Eye (tissue), 1 donor: ENCODE data around the gene YWHAG.
A peak's percentile ranks its signal among the peaks of the same experiment; 100 is the strongest.
"Not testable (repeated sequence)": the region's sequence is repeated elsewhere in the genome, so short reads cannot be mapped to it uniquely, and the experiment has no call there.

Source experiments
- DNase-seq: peaks from one replicate; pipeline ENCODE4 v3.0.0-alpha.2; 2015

Gene YWHAG

GRCh38 chr7:76317782-76318487 is 40.9 kb downstream of the YWHAG start:
- DNase-seq: peak; percentile 98

GRCh38 chr7:76316984-76317781 is 41.6 kb downstream of the YWHAG start:
- no peak for DNase-seq

- peak; percentile 65 for DNase-seq
These were observed 43.4 kb downstream of the YWHAG start for GRCh38 chr7:76315364-76315763.

GRCh38 chr7:76314740-76315139 is 44.1 kb downstream of the YWHAG start:
- DNase-seq: not testable (repeated sequence)

- DNase-seq: peak; percentile 97
These were observed 44.6 kb downstream of the YWHAG start for GRCh38 chr7:76314042-76314721.

GRCh38 chr7:76311838-76312237 is 47.0 kb downstream of the YWHAG start:
- not testable (repeated sequence) for DNase-seq

GRCh38 chr7:76310102-76310957 is 48.5 kb downstream of the YWHAG start:
- peak; percentile 71 for DNase-seq

GRCh38 chr7:76309341-76310101 is 49.3 kb downstream of the YWHAG start:
- DNase-seq: not testable (repeated sequence)

GRCh38 chr7:76308874-76309273 is 49.9 kb downstream of the YWHAG start:
- not testable (repeated sequence) for DNase-seq

- DNase-seq: no peak
These were observed 53.9 kb downstream of the YWHAG start for GRCh38 chr7:76304888-76305375.

- peak; percentile 96 for DNase-seq
These were observed 55.3 kb downstream of the YWHAG start for GRCh38 chr7:76303202-76304147.

GRCh38 chr7:76302347-76303201 is 56.2 kb downstream of the YWHAG start, which contains the start of gene HSPB1:
HSPB1 (plus strand) TSS chr7:76302673; CDS start chr7:76302713, 40 bp downstream.
- DNase-seq: peak; percentile 92

GRCh38 chr7:76301000-76301399 is 57.8 kb downstream of the YWHAG start:
- DNase-seq: no peak

GRCh38 chr7:76300166-76300731 is 58.5 kb downstream of the YWHAG start:
- DNase-seq: no peak

- no peak for DNase-seq
These were observed 61.7 kb downstream of the YWHAG start for GRCh38 chr7:76296743-76297740.

GRCh38 chr7:76294344-76295024 is 64.3 kb downstream of the YWHAG start:
- peak; percentile 94 for DNase-seq

- DNase-seq: no peak
These were observed 65.3 kb downstream of the YWHAG start for GRCh38 chr7:76293407-76293901.
